Keratinocyte (primary cell): Measurements from ENCODE around the gene C15orf61. TPM values are rescaled to one million over a fixed set of nuclear protein-coding genes. Genes with fewer than 3 reads are reported as not detected.

Experiments used
- DNase-seq: peaks from one replicate; pipeline ENCODE4 v3.0.0-alpha.2; 2011; ENCODE audit warnings: low read depth, missing footprints, low spot score
- FAIRE-seq: peaks from 2 replicates; lab custom pipeline; 2011; peaks lifted over from hg19 to GRCh38; lab: Jason Lieb, UNC
- H2AFZ ChIP-seq: 2 replicates; pipeline ENCODE4 v1.6.0; 2012; ENCODE audit warnings: low read length, control low read depth, inconsistent platforms; ENCODE audit not compliant: control insufficient read depth
- H3K27ac ChIP-seq: 2 replicates; pipeline ENCODE4 v1.5.1; 2011; ENCODE audit warnings: low read length; ENCODE audit not compliant: control insufficient read depth, insufficient read depth
- H3K27me3 ChIP-seq: 3 replicates; pipeline ENCODE4 v1.6.0; 2011; ENCODE audit warnings: low read length; ENCODE audit not compliant: control insufficient read depth, insufficient read depth; ENCODE audit errors: extremely low read depth
- H3K36me3 ChIP-seq, 2 experiments: 2 replicates in 1 of 2; 3 replicates in 1 of 2; pipeline ENCODE4 v1.5.1; 2011; ENCODE audit warnings: low read length in 2 of 2, mild to moderate bottlenecking in 1 of 2; ENCODE audit not compliant: control insufficient read depth in 2 of 2, insufficient read depth in 2 of 2; ENCODE audit errors: extremely low read depth in 1 of 2
- H3K4me1 ChIP-seq: 3 replicates; pipeline ENCODE4 v1.5.1; 2011; ENCODE audit warnings: low read length; ENCODE audit not compliant: control insufficient read depth, insufficient read depth; ENCODE audit errors: extremely low read depth
- H3K4me2 ChIP-seq: 3 replicates; pipeline ENCODE4 v1.6.0; 2011; ENCODE audit warnings: low read depth, low read length; ENCODE audit not compliant: control insufficient read depth, insufficient read depth; ENCODE audit errors: extremely low read depth
- H3K4me3 ChIP-seq, 3 experiments: fragments of 200-600 bp in 1 of 3; sonication (generic) in 1 of 3; 2 replicates in 2 of 3; 3 replicates in 1 of 3; pipeline ENCODE4 v1.5.1; 2011 to 2016; ENCODE audit warnings: low read length in 3 of 3, mild to moderate bottlenecking in 3 of 3, control low read depth in 2 of 3, inconsistent platforms in 1 of 3, low read depth in 1 of 3, mixed read lengths in 1 of 3, mixed run types in 1 of 3, moderate library complexity in 1 of 3; ENCODE audit not compliant: control insufficient read depth in 2 of 3, insufficient read depth in 2 of 3; ENCODE audit errors: extremely low read depth in 1 of 3
- H3K79me2 ChIP-seq: 2 replicates; pipeline ENCODE4 v1.6.0; 2012; ENCODE audit warnings: low read length; ENCODE audit not compliant: control insufficient read depth, insufficient read depth
- H3K9ac ChIP-seq: 3 replicates; pipeline ENCODE4 v1.6.0; 2011; ENCODE audit warnings: low read length; ENCODE audit not compliant: control insufficient read depth, insufficient read depth; ENCODE audit errors: extremely low read depth
- H3K9me1 ChIP-seq: 3 replicates; pipeline ENCODE4 v1.6.0; 2011; ENCODE audit warnings: low read length; ENCODE audit not compliant: control insufficient read depth, insufficient read depth; ENCODE audit errors: extremely low read depth
- H3K9me3 ChIP-seq: 2 replicates; pipeline ENCODE4 v1.5.1; 2012; ENCODE audit warnings: low read depth, low read length; ENCODE audit not compliant: control insufficient read depth
- H4K20me1 ChIP-seq: 3 replicates; pipeline ENCODE4 v1.6.0; 2011; ENCODE audit warnings: low read length; ENCODE audit not compliant: control insufficient read depth, insufficient read depth; ENCODE audit errors: extremely low read depth
- CTCF ChIP-seq, 3 experiments: IDR thresholded peaks in 1 of 3; conservative IDR thresholded peaks in 1 of 3; optimal IDR thresholded peaks in 1 of 3; 2 replicates in 2 of 3; 3 replicates in 1 of 3; pipeline versions ENCODE3 to v1.5.1; 2011; ENCODE audit warnings: low read length in 3 of 3, mild to moderate bottlenecking in 3 of 3, moderate library complexity in 2 of 3, control low read depth in 1 of 3, inconsistent platforms in 1 of 3; ENCODE audit not compliant: insufficient read depth in 2 of 3; ENCODE audit errors: extremely low read depth in 1 of 3
- EZH2 ChIP-seq: IDR thresholded peaks from one replicate; pipeline ENCODE4 v1.6.1; 2012; ENCODE audit warnings: inconsistent platforms, mild to moderate bottlenecking, low read length, moderate library complexity
- dilution Hi-C: fragments of 300-500 bp; cut with MboI; formaldehyde crosslinking; loops from one replicate; pipeline ENCODE4 v1.7.0; 2020; ENCODE audit warnings: low sequenced_read_pairs; ENCODE audit not compliant: extremely low pct_ligation_motif_present
- polyA plus RNA-seq, 5 experiments: library from polyadenylated mRNA; depleted of rRNA in 3 of 5; stranded (reverse) in 3 of 5; stranded (forward) in 1 of 5; unstranded in 1 of 5; fragments of >200 nt; gene quantifications; 1 replicate in 1 of 5; 2 replicates in 3 of 5; 3 replicates in 1 of 5; pipeline versions ENCODE4 v1.2.1 to v1.2.3, GENCODE V29; 2011 to 2012; ENCODE audit warnings: missing spikeins in 2 of 5, low read depth in 1 of 5, low replicate concordance in 1 of 5

The C15orf61 gene
- polyA plus RNA-seq, 1 donor (not counting 4 experiments of a cell fraction or from before 2014, with no cell fraction given), result 2.6 TPM

- Histone ChIP-seq H3K9me1 (peaks cover 2% of the 10 kb centered on the region), H3K27me3 (no peaks in the 10 kb centered on the region), H2AFZ (no peak overlapping the region), H3K36me3 (peaks cover 0 to 2% of the 10 kb centered on the region in 2 experiments), H3K4me1 (peaks cover 8% of the 10 kb centered on the region), H3K4me2 (no peak overlapping the region), H3K79me2 (no peaks in the 10 kb centered on the region), H3K4me3 (no peak overlapping the region), H3K27ac (no peak overlapping the region), H3K9ac (no peak overlapping the region), H4K20me1 (no peaks in the 10 kb centered on the region), H3K9me3 (no peaks in the 10 kb centered on the region)
- DNase-seq (no peak), FAIRE-seq (no peak)
- dilution Hi-C loops, result no loop called here
- TF ChIP-seq EZH2 (no peak), CTCF (optimal IDR thresholded peaks at IDR 0.05 in 1 of 3, IDR thresholded peaks at IDR 0.05 in 1 of 3, conservative IDR thresholded peaks at IDR 0.05 in 1 of 3; ENCODE audit: extremely low read depth in 1 of 3, insufficient read depth in 2 of 3, low read length in 3 of 3) (no peak)
These were observed 8.8 kb upstream of the C15orf61 start for GRCh38 chr15:67512140-67512539.

GRCh38 chr15:67512933-67513714 lies 7.8 kb upstream of the C15orf61 start:
- H2AFZ ChIP-seq, result no peak overlapping the region
- TF ChIP-seq CTCF (optimal IDR thresholded peaks at IDR 0.05 in 1 of 3, IDR thresholded peaks at IDR 0.05 in 1 of 3, conservative IDR thresholded peaks at IDR 0.05 in 1 of 3; ENCODE audit: extremely low read depth in 1 of 3, insufficient read depth in 2 of 3, low read length in 3 of 3) (no peak), EZH2 (no peak)
- no peak overlapping the region for H3K4me2 ChIP-seq
- no peak for DNase-seq
- no peaks in the 10 kb centered on the region for H3K79me2 ChIP-seq
- no peaks in the 10 kb centered on the region for H3K27me3 ChIP-seq
- H3K4me1 ChIP-seq, result peaks cover 8% of the 10 kb centered on the region
- H3K9ac ChIP-seq, result no peak overlapping the region
- peaks cover 2% of the 10 kb centered on the region for H3K9me1 ChIP-seq
- dilution Hi-C loops, result no loop called here
- no peaks in the 10 kb centered on the region for H3K9me3 ChIP-seq
- H3K36me3 ChIP-seq, result peaks cover 0 to 2% of the 10 kb centered on the region in 2 experiments
- H4K20me1 ChIP-seq, result no peaks in the 10 kb centered on the region
- no peak overlapping the region for H3K27ac ChIP-seq
- FAIRE-seq, result no peak
- H3K4me3 ChIP-seq, result no peak overlapping the region
